SK-N-SH (cell line): ENCODE results near the gene SNX22.

ENCODE experiments used
- EZH2phosphoT487 ChIP-seq: fragments of 200-600 bp; sonication (generic); IDR thresholded peaks from 2 replicates; pipeline ENCODE4 v1.6.1; 2017; ENCODE audit warnings: low read depth, mixed run types, mild to moderate bottlenecking, antibody characterized with exemption, moderate library complexity, borderline replicate concordance
- JUND ChIP-seq: IDR thresholded peaks from 2 replicates; pipeline ENCODE4 v1.4.0; 2012
- MXI1 ChIP-seq: IDR thresholded peaks from 2 replicates; pipeline ENCODE4 v1.6.1; 2012; ENCODE audit warnings: mild to moderate bottlenecking, low read depth, low read length, improper control_type of control experiment
- NFIC ChIP-seq: IDR thresholded peaks from 2 replicates; pipeline ENCODE4 v1.4.0; 2012; ENCODE audit warnings: borderline replicate concordance
- POLR2AphosphoS5 ChIP-seq: IDR thresholded peaks from 2 replicates; pipeline ENCODE4 v1.6.1; 2012; ENCODE audit warnings: low read depth, low read length
- TEAD4 ChIP-seq: IDR thresholded peaks from 2 replicates; pipeline ENCODE4 v1.4.0; 2012; ENCODE audit warnings: mild to moderate bottlenecking, borderline replicate concordance; ENCODE audit not compliant: insufficient read depth
- YY1 ChIP-seq: IDR thresholded peaks from 2 replicates; pipeline ENCODE4 v1.4.0; 2012; ENCODE audit warnings: low read depth, mild to moderate bottlenecking
- TF ChIP-seq, protein P1 (sequence below): fragments of 200-600 bp; sonication (generic); IDR thresholded peaks from 2 replicates; pipeline ENCODE4 v1.6.1; 2017; ENCODE audit warnings: antibody characterized with exemption, mild to moderate bottlenecking, moderate library complexity
- TF ChIP-seq, protein P2 (sequence below): IDR thresholded peaks from 2 replicates; pipeline ENCODE4; 2012

DNA sequence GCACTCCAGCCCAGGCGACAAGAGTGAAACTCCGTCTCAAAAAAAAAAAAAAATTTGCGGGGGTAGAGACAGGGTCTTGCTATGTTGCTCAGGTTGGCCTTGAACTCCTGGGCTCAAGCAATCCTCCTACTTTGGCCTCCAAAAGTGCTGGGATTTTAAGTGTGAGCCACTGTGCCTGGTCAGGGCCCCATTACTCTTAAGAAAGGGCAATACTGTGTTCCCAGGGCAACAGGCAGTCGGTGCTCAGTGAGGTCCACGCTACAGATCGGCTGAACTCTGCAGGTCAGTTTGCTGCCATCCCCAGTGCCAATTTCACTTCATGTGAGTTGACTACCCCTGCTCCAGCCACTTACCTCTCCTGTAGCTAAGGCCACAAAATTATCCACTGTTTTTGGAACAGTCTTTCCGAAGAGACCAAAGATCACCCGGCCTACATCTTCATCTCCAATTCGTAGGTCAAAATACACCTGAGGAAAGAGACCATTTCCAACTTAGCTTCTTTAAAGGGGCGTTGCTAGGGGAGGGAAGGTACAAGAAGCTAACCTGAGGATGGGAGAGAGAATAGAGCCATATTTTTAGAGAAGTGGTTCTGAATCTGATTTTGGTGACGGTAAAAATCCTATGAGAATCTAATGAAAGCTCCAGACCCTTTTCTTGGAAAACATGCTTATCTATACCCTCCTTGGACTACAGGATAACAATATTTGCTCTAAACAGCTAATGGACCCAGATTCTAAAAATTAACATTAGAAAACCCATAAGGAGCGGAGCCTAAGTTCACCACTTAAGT lies 10.4 kb downstream of the SNX22 start:
- TF ChIP-seq, protein P1, sequence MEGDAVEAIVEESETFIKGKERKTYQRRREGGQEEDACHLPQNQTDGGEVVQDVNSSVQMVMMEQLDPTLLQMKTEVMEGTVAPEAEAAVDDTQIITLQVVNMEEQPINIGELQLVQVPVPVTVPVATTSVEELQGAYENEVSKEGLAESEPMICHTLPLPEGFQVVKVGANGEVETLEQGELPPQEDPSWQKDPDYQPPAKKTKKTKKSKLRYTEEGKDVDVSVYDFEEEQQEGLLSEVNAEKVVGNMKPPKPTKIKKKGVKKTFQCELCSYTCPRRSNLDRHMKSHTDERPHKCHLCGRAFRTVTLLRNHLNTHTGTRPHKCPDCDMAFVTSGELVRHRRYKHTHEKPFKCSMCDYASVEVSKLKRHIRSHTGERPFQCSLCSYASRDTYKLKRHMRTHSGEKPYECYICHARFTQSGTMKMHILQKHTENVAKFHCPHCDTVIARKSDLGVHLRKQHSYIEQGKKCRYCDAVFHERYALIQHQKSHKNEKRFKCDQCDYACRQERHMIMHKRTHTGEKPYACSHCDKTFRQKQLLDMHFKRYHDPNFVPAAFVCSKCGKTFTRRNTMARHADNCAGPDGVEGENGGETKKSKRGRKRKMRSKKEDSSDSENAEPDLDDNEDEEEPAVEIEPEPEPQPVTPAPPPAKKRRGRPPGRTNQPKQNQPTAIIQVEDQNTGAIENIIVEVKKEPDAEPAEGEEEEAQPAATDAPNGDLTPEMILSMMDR = no peak
- TF ChIP-seq YY1 = no peak
- TF ChIP-seq NFIC = no peak
- no peak for TF ChIP-seq JUND
- TF ChIP-seq EZH2phosphoT487 = no peak
- TF ChIP-seq MXI1 = no peak
- TF ChIP-seq, protein P2, sequence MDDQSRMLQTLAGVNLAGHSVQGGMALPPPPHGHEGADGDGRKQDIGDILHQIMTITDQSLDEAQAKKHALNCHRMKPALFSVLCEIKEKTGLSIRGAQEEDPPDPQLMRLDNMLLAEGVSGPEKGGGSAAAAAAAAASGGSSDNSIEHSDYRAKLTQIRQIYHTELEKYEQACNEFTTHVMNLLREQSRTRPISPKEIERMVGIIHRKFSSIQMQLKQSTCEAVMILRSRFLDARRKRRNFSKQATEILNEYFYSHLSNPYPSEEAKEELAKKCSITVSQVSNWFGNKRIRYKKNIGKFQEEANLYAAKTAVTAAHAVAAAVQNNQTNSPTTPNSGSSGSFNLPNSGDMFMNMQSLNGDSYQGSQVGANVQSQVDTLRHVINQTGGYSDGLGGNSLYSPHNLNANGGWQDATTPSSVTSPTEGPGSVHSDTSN = no peak
- no peak for TF ChIP-seq POLR2AphosphoS5
- TF ChIP-seq TEAD4 = no peak
